HG03108 (cell line): ENCODE results near the gene SPTLC1.

ENCODE experiments used
- ATAC-seq: cut with Tn5 transposase; IDR thresholded peaks from one replicate; pipeline ENCODE4 v1.9.1; 2021; ENCODE audit warnings: moderate library complexity; ENCODE audit not compliant: unreplicated experiment

SPTLC1 gene

GRCh38 chr9:92095236-92095635 is 20.0 kb downstream of the SPTLC1 start:
- no peak for ATAC-seq

GRCh38 chr9:92094655-92095054 is 20.6 kb downstream of the SPTLC1 start:
- no peak for ATAC-seq

GRCh38 chr9:92077888-92078287 is 37.3 kb downstream of the SPTLC1 start:
- ATAC-seq: no peak

DNA sequence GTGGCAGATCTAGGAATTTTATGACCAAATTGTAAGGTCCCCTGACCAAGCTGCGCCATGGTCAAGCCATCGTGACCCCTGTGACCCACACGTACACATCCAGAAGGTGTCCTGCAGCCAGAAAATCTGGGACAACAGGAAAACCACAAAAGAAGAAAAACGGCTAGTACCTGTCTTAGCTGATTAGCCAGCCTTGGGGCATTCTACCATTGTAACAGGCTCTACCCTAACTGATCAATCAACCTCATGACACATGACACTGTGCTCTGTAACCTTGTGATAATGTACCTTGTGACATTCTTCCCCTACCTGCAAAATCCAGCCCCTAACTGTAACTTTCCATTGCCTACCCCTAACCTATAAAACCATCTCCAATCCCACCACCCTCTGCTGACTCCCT is 43.6 kb downstream of the SPTLC1 start:
- no peak for ATAC-seq

DNA sequence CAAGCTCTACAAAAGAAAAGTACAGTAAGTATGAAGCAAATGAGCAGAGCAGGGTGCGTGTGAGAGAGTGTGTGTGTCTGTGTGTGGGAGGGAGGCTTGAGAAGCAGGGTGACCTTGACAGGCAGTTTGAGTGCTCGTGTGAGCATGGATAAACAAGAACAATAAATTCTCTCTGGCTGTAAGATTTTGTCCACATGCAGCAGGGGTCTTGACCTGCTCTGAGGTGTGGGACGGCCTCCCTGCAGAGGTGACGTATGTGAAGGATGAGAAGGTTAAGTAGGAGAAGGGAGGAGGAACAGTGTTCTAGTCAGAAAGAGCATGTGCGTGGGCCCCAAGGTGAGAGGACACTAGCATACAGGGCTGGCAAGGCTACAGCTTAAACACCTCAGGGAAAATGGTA is 49.0 kb downstream of the SPTLC1 start:
- ATAC-seq: no peak

DNA sequence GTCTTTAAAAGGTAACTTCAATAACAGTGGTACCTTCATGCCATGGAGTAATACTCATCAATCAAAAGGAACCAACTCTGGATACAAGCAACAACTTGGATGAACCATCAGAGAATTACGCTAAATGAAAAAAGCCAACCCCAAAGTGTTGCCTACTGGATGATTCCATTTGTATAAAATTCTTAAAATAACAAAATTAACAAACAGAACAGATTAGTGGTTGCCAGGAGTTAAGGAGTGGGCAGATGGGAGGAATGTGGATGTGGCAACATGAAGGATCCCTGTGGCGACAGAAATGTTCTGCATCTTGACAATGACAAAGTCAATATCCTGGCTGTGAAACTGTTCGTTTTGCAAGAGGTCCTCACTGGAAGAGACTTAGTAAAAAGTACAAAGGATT is 50.5 kb downstream of the SPTLC1 start:
- no peak for ATAC-seq

DNA sequence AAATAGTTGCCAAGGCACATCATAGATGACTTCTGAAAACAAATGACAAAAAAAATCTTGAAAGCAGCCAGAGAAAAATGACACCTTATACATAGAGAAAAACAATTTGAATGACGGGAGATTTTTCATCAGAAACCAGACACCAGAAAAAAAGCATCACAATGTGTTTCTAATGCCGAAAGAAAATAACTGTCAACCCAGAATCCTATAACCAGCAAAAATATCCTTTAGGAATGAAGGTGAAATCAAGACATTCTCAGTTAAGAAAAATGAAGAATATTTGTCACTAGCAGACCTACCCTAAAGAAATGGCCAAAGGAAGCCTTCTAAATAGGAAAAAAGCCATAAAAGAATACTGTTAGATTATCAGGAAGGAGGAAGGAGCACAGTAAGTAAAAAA is 54.0 kb downstream of the SPTLC1 start:
- no peak for ATAC-seq

DNA sequence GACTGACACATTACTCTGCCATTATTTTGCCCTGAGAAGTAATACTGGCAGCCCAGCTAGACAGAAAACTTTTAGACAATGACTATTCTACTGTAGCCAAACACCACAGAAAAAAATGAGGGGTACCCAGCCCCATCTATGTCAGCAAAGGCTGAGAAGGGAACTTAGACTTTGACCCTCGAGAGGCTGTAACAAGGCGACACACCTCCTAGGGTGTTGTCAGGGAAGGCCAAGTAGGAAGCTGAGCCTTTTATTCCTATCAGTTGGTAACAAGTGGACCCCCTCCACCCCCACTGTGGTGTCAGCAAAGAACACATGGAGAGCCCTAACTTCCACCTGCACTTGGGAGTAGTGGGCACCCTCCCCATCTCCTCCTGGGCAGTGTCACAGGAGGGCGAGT is 55.6 kb downstream of the SPTLC1 start:
- ATAC-seq: no peak

DNA sequence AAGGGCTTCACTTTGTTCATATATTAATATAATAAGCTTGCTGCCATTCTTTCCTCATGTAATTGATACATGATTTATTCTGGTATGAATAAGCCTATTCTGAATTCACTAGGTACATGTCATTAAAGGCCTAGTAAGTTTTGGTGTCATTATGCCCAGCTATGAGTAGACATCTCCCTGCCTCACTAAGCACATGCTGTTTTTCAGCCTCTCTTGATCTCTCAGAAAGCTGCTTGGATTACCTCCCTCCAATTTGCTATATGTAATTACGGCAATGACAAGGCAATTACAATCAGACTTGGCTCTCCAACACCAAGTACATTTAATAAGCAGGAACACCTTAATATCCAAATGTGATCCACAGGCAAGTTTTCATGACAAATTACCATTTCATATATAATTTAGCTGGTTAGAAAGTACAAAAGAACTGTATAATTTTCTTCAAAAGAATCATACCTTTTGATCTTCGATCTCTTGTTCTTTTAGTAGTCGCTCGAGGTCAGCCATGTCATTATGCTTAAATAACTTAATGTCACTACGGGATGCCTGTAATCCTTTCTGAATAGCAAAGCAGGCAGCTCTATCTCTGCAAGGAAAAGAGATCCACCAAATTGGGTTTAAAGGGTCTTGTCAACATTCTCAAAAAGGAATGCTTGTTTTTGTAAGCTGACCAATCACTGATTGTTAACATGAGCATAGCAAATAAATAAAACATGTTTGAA is 56.3 kb downstream of the SPTLC1 start:
- no peak for ATAC-seq

DNA sequence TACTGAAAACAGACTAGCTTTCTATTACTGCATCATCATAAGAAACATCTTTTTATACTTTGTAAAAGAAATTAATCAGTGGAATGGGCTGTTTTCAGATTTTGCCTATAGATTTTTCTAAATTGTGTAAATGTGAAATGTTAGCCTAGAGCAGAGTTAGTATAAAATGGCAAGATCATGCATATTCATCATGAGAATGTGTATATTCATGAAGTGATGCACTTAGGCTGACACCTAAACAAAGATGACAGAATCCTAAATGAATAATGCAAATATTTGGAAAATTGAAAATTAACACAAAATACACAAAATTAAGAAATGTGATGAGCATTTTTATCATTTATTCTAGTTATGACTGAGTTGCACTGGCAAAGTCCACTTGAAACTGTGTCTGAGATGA is 57.2 kb downstream of the SPTLC1 start:
- ATAC-seq: no peak

- no peak for ATAC-seq
These were observed 58.0 kb downstream of the SPTLC1 start for GRCh38 chr9:92057226-92057625.

GRCh38 chr9:92055624-92056023 is 59.6 kb downstream of the SPTLC1 start:
- ATAC-seq: no peak

DNA sequence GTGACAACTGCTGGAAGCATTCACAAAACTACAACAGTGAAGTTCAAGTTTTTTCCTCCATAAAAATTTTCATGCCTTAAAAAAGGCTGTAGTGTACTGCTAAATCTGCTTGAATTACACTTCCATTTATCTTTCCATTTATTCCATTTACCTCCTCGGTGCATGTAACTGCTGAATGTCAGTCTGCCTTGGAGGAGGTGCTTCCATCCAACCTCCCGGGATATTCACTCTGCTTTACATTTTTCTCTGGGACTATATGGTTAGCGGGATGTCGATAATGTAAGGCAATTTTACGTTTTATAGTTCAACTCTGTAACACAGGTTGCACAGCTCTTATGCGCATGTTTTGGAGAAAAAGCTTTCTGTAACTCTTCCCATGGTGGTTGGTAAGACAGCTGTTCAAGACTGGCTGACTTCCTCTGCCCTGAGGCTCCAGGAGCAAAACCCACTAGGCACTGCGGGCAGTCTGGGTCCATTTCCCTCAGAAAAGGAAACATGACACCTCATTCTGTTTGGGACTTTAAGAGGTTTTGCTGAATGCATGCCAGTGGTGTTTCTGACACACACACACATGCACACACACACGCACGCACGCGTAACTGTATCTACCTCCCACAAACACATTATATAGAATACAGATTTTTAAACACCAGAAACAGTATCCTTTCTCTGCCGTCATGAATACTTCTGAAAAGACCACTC is 66.1 kb downstream of the SPTLC1 start:
- no peak for ATAC-seq

- ATAC-seq: no peak
These were observed 67.7 kb downstream of the SPTLC1 start for GRCh38 chr9:92047500-92047899.

- no peak for ATAC-seq
These were observed 68.5 kb downstream of the SPTLC1 start for GRCh38 chr9:92046676-92047075.

GRCh38 chr9:92044936-92045335 is 70.3 kb downstream of the SPTLC1 start:
- ATAC-seq: no peak

GRCh38 chr9:92043002-92043401 is 72.2 kb downstream of the SPTLC1 start:
- ATAC-seq: no peak

- no peak for ATAC-seq
These were observed 73.0 kb downstream of the SPTLC1 start for GRCh38 chr9:92042260-92042659.

DNA sequence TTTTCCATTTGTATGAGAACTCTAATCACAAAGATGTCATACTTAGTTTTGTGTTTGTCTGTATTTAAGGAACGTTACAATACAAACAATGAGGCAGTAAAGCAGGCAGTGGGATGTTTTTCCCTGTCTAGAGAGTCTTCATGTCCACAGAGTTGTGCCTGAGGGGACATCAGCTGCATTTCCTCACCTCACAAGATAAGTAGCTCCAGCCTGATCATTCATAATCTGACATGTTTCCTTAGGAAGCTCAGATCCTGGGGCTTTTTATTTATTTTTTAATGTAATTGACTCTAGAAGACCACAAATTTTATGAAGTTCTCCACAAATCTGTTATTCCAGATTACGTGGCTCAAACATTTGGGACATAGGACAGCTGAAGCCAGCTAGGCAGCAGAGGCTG is 78.5 kb downstream of the SPTLC1 start:
- no peak for ATAC-seq

DNA sequence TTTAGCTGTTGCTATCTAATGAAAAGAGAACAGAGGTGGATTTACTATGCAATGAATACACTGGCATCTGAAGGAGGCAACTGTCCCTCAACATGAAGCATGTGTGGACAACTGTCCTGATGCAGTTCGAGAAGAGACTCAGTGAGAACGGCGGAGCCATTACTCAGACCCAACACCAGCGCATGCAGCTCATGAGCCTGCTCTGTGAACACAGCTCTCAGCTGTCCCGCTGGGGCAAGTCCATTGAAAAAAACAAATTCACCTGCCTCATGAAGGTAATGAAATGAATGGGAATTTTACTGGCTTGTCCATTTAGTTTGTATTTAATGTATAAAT is 78.8 kb downstream of the SPTLC1 start:
- ATAC-seq: no peak

- no peak for ATAC-seq
These were observed 79.4 kb downstream of the SPTLC1 start for GRCh38 chr9:92035687-92036410.

DNA sequence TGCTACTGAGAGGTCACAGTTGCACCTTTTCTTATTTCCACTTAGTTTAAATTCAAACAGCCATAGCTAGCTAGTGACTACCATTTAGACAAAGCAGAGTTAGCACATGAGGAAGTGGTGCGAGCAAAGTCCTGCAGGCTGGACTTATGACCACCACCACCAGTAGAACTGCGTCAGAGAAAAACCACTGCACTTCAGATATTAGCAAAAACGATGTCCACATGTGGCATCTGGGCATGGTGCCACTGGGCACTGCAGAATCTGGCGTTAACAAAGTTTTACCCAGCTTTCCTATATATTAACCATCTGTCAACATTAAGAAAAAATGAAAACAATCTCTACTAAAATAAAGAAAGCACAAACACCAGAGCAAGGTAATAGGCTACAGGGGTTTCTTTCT is 80.1 kb downstream of the SPTLC1 start:
- ATAC-seq: no peak
